ENCODE measurements around the gene SIAH1. TPM values are rescaled to one million over a fixed set of nuclear protein-coding genes. Genes with fewer than 3 reads are reported as not detected.

The SIAH1 gene
- polyA plus RNA-seq, 1 experiment: 11.7 TPM

GRCh38 chr16:48370229-48370628 lies 15.0 kb downstream of the SIAH1 start:
- no peaks in the 10 kb centered on the region for H3K36me3 ChIP-seq (ENCODE audit: control insufficient read depth, insufficient read depth, low read length)
- no peak for DNase-seq (ENCODE audit: low read depth)
- no peaks in the 10 kb centered on the region for H3K27me3 ChIP-seq (ENCODE audit: control insufficient read depth, insufficient read depth, low read length)
- CTCF ChIA-PET: interaction anchor here (0.9 to 1.5 kb wide), 4 partner anchors 14 to 253 kb away, joined by 3 to 6 read pairs (median 4); no protein-coding TSS in a partner anchor
- POLR2A ChIA-PET: no interaction called here
- no peak for TF ChIP-seq CTCF (IDR thresholded peaks at IDR 0.05; ENCODE audit: insufficient read depth, low read depth, low read length)
- H3K4me3 ChIP-seq (ENCODE audit: low read depth, low read length): no peak overlapping the region

- Histone ChIP-seq H3K4me3 (ENCODE audit: low read depth, low read length) (no peak overlapping the region), H3K27me3 (ENCODE audit: control insufficient read depth, insufficient read depth, low read length) (no peaks in the 10 kb centered on the region), H3K36me3 (ENCODE audit: control insufficient read depth, insufficient read depth, low read length) (no peaks in the 10 kb centered on the region)
- TF ChIP-seq CTCF (IDR thresholded peaks at IDR 0.05; ENCODE audit: insufficient read depth, low read depth, low read length): no peak
- ChIA-PET CTCF (interaction anchor here (0.9 to 1.5 kb wide), 4 partner anchors 15 to 253 kb away, joined by 3 to 6 read pairs (median 4); no protein-coding TSS in a partner anchor), POLR2A (no interaction called here)
- no peak for DNase-seq (ENCODE audit: low read depth)
Observed at GRCh38 chr16:48369765-48370164, 15.4 kb downstream of the SIAH1 start.

GRCh38 chr16:48367441-48368049 lies 17.7 kb downstream of the SIAH1 start:
- H3K36me3 ChIP-seq (ENCODE audit: control insufficient read depth, insufficient read depth, low read length): no peaks in the 10 kb centered on the region
- CTCF ChIA-PET: interaction anchor here (1.5 kb wide), 1 partner anchor 175 kb away, joined by 6 read pairs; no protein-coding TSS in a partner anchor
- no peak for DNase-seq (ENCODE audit: low read depth)
- POLR2A ChIA-PET: no interaction called here
- no peaks in the 10 kb centered on the region for H3K27me3 ChIP-seq (ENCODE audit: control insufficient read depth, insufficient read depth, low read length)
- H3K4me3 ChIP-seq (ENCODE audit: low read depth, low read length): no peak overlapping the region
- TF ChIP-seq CTCF (IDR thresholded peaks at IDR 0.05; ENCODE audit: insufficient read depth, low read depth, low read length): no peak

GRCh38 chr16:48366165-48367093 lies 18.8 kb downstream of the SIAH1 start:
- no peaks in the 10 kb centered on the region for H3K27me3 ChIP-seq (ENCODE audit: control insufficient read depth, insufficient read depth, low read length)
- ChIA-PET POLR2A (interaction anchor here (0.6 to 0.7 kb wide), 3 partner anchors 20 to 1932 kb away, joined by 3 to 5 read pairs (median 3); no protein-coding TSS in a partner anchor), CTCF (interaction anchor here (0.6 to 3.4 kb wide), 7 partner anchors 10 to 264 kb away, joined by 3 to 19 read pairs (median 3); no protein-coding TSS in a partner anchor)
- H3K4me3 ChIP-seq (ENCODE audit: low read depth, low read length): peak overlapping the region; percentile 61
- no peak for TF ChIP-seq CTCF (IDR thresholded peaks at IDR 0.05; ENCODE audit: insufficient read depth, low read depth, low read length)
- peak; percentile 85 for DNase-seq (ENCODE audit: low read depth)
- H3K36me3 ChIP-seq (ENCODE audit: control insufficient read depth, insufficient read depth, low read length): peaks cover 4% of the 10 kb centered on the region; the same call in 1 of the 2 replicates

All from BJ (cell line).